ENCODE results near the gene PHLDB3.
"Not testable (repeated sequence)": the region's sequence is repeated elsewhere in the genome, so short reads cannot be mapped to it uniquely, and the experiment has no call there.

The PHLDB3 gene

DNA sequence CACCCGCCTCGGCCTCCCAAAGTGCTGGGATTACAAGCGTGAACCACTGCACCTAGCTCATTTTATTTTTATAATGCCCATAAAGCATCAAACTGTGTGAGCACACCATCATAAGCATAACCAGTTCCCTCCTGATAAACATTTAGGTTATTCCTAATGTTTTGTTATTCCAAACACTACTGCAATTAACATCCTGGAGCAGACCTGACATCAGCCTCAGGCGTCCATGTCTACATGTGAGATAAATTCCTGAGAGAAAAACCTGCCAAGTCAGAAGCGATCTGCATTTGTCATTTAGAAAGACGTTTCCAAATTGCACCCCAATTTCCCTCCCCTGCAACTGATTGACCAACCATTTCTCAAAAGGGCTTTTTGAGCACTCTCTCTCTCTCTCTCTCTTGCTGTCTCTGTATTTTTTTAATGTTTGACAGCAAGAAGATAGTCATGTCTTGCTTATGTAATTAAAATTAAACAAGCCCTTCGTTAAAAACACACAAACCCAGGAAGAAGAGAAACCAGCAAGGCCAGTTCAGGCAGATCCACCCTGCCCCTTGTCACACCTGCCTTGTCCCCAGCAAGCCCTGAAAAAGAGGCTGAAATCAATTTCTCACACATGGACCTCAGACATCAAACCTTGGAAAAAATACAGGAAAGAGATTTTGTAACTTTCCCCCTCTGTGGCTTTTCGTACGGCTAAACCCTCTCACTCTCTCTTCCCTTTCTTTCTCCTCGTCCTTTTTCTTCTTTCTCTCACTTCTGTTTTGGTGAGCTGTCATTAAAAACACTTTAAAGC is 49.0 kb downstream of the PHLDB3 start:
- Mint-ChIP-seq H3K4me1 (peaks cover 24% of the 10 kb centered on the region), H3K4me3 (no peak overlapping the region), H3K27me3 (no peaks in the 10 kb centered on the region), H3K9me3 (peaks cover 7 to 9% of the 10 kb centered on the region in 2 donors), H3K27ac (peak overlapping the region in 1 of 2 donors; percentile 19)
- ATAC-seq (no peak), DNase-seq (no peak)

- H3K4me3 Mint-ChIP-seq: no peak overlapping the region
- H3K9me3 Mint-ChIP-seq: peaks cover 7 to 9% of the 10 kb centered on the region in 2 donors
- H3K4me1 Mint-ChIP-seq: peaks cover 26% of the 10 kb centered on the region
- H3K27me3 Mint-ChIP-seq: no peaks in the 10 kb centered on the region
- H3K27ac Mint-ChIP-seq: no peak overlapping the region
- no peak for DNase-seq
- no peak for ATAC-seq
Measured at GRCh38 chr19:43454031-43454430, 50.5 kb downstream of the PHLDB3 start.

DNA sequence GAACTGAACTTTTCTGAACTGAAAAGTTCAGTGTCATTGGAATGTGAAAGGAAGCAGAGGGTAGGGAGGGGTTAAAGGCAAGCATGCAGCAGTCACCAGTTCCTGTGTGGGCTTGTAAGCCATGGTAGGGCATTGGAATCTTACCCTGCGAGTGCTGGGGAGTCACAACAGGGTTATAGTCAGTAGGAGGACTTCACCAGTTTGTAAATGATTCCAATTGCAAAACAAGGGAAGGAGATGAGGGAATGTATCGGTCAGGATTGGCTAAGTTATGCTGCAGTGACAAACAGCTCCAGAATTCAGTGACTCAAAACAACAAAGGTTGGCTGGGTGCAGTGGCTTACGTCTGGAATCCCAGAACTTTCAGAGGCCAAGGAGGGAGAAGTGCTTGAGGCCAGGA is 52.0 kb downstream of the PHLDB3 start:
- no peak overlapping the region for H3K4me3 Mint-ChIP-seq
- H3K4me1 Mint-ChIP-seq: peaks cover 26% of the 10 kb centered on the region
- H3K9me3 Mint-ChIP-seq: peaks cover 7 to 9% of the 10 kb centered on the region in 2 donors
- no peak for DNase-seq
- H3K27ac Mint-ChIP-seq: peak overlapping the region in 1 of 2 donors; percentile 37
- H3K27me3 Mint-ChIP-seq: no peaks in the 10 kb centered on the region
- ATAC-seq: no peak

DNA sequence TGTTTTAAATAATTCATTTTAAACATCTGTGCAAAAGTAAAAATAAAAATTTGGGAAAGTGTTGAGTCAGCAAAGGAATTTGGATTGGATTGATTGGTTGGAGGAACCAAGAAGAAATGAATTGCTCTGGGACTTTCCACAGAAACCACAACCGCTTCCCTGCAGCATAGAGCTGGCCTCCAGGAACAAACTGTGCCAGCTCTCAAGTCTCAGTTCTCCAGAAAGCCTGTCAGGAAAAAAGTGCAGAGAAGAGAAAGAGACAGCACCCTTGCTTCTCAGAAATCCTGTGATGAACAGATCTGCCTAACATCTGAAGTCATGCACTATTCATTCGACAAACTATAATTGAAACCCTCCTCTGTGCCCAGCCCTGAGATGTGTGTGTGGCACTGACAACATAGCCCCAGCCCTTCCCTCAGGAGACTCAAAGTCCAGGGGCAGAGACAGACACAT is 54.0 kb downstream of the PHLDB3 start:
- DNase-seq (no peak), ATAC-seq (no peak)
- Mint-ChIP-seq H3K9me3 (peaks cover 7 to 9% of the 10 kb centered on the region in 2 donors), H3K4me1 (peaks cover 30% of the 10 kb centered on the region), H3K27ac (peak overlapping the region in 1 of 2 donors; percentile 42), H3K27me3 (no peaks in the 10 kb centered on the region), H3K4me3 (no peak overlapping the region)

DNA sequence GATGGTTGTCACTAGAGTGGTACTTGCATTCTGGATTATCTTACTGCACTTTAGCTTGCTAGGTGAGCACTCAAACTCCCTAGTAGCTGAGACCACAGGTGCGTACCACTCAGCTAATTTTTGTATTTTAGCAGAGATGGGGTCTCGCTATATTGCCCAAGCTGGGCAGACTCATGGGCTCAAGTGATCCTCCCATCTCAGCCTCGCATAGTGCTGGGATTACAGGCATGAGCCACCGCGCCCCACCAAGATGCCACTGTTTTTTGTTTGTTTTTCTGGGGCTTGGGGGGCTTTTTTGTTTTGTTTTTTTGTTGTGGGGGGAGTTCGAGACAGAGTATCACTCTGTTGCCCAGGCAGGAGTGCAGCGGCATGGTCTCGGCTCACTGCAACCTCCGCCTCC is 56.9 kb downstream of the PHLDB3 start:
- no peaks in the 10 kb centered on the region for H3K27me3 Mint-ChIP-seq
- peaks cover 5 to 6% of the 10 kb centered on the region in 2 donors for H3K9me3 Mint-ChIP-seq
- no peak overlapping the region for H3K4me3 Mint-ChIP-seq
- ATAC-seq (no peak), DNase-seq (no peak)
- peaks cover 37% of the 10 kb centered on the region for H3K4me1 Mint-ChIP-seq
- H3K27ac Mint-ChIP-seq: no peak overlapping the region

DNA sequence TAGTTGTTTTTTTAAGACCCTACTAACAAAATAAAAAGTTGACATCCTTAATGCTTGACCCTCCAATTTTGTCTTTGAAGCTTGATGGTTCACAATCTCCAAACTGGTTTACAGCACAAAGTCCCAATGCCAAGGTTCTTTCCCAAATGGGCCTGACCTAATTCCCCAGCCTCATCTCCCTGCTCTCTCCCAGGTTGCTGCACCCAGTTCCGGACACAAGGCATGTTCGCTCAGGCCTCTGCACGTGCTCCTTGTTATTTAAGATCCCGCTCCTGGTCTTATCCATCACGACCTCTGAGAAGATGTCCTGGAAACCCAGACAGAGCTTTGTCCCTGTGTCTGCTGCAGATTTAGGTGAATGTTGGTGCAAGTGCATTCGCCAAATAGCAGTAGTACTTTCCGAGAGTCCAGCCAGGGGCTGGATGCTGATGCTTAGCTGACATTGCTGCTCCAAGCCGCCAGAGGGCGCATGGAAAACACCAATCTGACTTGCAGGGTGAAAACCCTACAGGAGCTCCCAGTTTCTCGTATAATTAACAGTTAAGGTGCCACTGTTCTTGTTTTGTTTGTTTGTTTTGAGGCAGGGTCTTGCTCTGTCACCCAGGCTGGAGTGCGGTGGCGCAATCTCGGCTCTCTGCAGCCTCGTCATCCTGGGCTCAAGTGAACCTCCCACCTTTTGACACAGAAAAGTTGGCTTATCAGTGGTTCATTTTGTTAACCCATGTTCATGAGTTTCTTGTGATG is 57.6 kb downstream of the PHLDB3 start:
- Mint-ChIP-seq H3K9me3 (no peaks in the 10 kb centered on the region), H3K4me3 (no peak overlapping the region)

DNA sequence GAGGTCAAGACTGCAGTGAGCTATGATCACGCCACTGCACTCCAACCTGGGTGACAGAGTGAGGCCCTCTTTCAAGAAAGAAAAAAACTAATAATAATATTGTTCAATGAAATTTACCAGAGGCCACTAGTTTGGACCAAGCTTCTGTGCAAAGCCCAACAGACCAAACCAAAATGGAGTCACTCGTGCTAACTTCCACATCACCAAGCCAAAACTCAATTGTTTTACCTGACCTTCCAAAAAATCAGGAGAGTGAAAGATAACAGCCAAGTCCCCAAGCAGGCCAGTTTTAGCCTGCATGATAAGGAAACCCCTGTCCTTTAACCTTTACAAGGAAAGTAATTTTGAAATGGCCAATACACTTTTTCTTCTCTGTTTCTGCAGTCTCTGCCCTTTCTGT is 59.1 kb downstream of the PHLDB3 start:
- ATAC-seq (no peak), DNase-seq (no peak)
- Mint-ChIP-seq H3K4me3 (no peak overlapping the region), H3K4me1 (peaks cover 21% of the 10 kb centered on the region), H3K9me3 (no peaks in the 10 kb centered on the region), H3K27ac (no peak overlapping the region), H3K27me3 (no peaks in the 10 kb centered on the region)

More for the DNA sequence above, 57.6 kb downstream of the PHLDB3 start:
- DNase-seq (peak; percentile 66 to 75), ATAC-seq (peak; percentile 80)
- Mint-ChIP-seq H3K27me3 (no peaks in the 10 kb centered on the region), H3K27ac (no peak overlapping the region), H3K4me1 (peaks cover 31% of the 10 kb centered on the region)

DNA sequence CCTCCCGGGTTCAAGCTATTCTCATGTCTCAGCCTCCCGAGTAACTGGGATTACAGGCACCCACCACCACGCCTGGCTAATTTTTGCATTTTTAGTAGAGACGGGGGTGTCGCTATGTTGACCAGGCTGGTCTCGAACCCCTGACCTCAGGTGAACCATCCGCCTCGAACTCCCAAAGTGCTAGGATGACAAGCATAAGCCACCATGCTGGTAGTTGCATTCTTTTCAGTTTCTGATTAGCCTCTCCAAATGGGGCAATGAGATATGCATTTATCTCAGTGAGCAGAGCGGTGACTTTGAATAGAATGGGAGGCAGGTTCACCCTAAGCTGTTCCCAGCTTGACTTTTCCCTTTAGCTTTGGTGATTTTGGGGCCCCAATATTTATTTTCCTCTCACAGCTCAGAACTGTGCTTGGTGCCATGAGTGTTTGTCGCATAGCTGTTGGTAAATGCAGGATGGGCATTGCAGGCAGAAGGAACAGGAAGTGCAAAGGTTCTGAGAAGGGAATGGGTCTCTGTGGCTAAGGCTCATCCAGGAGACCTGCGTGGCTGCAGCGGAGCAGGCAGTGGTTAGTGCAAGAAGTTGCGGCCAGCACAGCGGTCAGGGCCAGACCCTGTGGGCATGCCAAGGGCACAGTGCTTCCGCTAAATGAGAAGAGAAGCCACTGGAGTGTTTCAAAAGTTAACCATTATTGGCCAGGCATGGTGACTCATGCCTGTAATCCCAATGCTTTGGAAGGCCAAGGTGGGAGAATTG is 59.8 kb downstream of the PHLDB3 start:
- no peak overlapping the region for H3K4me3 Mint-ChIP-seq
- H3K27ac Mint-ChIP-seq: no peak overlapping the region
- DNase-seq: no peak
- no peak for ATAC-seq
- peaks cover 20% of the 10 kb centered on the region for H3K4me1 Mint-ChIP-seq
- no peaks in the 10 kb centered on the region for H3K27me3 Mint-ChIP-seq
- no peaks in the 10 kb centered on the region for H3K9me3 Mint-ChIP-seq

- H3K27ac Mint-ChIP-seq: not testable (repeated sequence)
Measured at GRCh38 chr19:43444091-43444490, 60.5 kb downstream of the PHLDB3 start.

DNA sequence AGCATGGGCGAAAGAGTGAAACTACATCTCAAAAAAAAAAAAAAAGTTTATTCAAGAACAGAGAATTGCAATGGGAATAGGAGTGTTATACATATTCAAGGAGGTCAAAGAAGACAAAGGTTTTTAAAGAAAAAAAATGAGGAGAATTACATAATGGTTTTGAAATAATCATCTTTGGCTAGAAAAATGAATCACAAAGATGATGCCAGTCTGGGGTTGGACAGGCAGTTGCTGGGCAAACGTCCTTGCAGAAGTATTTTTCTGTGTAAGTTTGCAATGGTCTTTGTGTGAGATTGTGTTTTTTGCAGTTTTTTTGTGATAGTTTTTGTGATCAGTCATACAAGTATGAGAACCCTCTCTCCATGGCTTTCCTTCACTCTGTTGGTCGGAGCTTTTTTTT is 62.8 kb downstream of the PHLDB3 start:
- Mint-ChIP-seq H3K9me3 (no peaks in the 10 kb centered on the region), H3K4me3 (no peak overlapping the region), H3K27ac (no peak overlapping the region), H3K27me3 (no peaks in the 10 kb centered on the region), H3K4me1 (peaks cover 34% of the 10 kb centered on the region)
- ATAC-seq: no peak
- DNase-seq: no peak

More at GRCh38 chr19:43444091-43444490, 60.5 kb downstream of the PHLDB3 start:
- DNase-seq, ATAC-seq, H3K27me3 Mint-ChIP-seq, H3K9me3 Mint-ChIP-seq, H3K4me3 Mint-ChIP-seq: not testable (repeated sequence)
- H3K4me1 Mint-ChIP-seq: peaks cover 23% of the 10 kb centered on the region

DNA sequence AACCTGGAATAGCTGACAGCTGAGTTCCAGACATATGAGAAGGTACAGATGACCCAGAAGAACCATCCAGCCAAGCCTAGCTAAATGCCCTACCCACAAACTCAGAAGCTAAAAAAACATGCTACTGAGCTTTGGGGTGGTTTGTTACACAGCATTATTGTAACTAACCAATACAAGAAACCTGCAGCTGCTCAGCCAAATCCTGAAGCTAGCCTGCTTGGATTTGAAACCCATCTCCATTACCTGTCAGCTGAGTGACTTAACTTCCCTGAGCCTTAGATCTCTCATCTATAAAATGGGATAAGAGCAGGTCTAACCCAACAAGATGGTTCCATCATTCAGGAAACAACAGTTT is 64.9 kb downstream of the PHLDB3 start:
- Mint-ChIP-seq H3K4me1 (peaks cover 33% of the 10 kb centered on the region), H3K9me3 (no peaks in the 10 kb centered on the region), H3K27me3 (no peaks in the 10 kb centered on the region), H3K27ac (no peak overlapping the region), H3K4me3 (no peak overlapping the region)
- ATAC-seq (no peak), DNase-seq (no peak)

- no peak for DNase-seq
- Mint-ChIP-seq H3K4me1 (peaks cover 33% of the 10 kb centered on the region), H3K4me3 (no peak overlapping the region), H3K27me3 (no peaks in the 10 kb centered on the region), H3K27ac (peak overlapping the region in 1 of 2 donors; percentile 65), H3K9me3 (no peaks in the 10 kb centered on the region)
- ATAC-seq: peak; percentile 71
Measured at GRCh38 chr19:43439032-43439708, 65.4 kb downstream of the PHLDB3 start.

DNA sequence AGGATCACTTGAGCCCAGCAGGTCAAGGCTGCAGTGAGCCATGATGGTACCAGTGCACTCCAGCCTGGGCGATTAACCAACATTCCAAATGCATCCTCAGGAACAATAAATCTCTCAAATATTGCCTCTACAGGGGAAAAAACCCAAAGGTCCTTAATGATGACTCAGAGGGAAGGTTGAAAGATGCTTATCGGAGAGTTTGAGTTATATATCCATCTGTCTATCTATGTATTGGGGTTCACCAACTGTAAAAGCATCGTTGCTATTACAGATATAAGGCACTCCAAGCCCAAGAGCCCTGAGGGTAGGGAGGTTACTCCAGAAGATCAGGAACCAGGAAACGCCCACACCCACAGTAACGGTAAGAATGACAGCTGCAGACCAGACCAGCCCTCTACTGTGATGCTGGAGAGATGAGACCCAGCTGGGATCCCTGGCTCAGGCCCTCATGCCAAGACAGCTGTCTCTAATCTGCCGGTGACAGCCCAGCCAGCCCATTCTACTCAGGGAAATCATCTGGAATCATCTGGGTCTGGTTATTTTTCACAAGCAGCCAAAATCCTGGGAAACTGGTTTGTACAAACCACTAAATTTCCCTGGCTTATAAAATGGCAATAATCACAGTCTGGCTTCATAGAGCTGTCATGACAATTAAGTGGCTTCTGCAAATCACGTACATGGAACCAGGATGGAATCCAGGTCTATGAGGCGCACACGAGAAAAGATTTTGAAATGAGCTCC is 66.1 kb downstream of the PHLDB3 start:
- Mint-ChIP-seq H3K27me3 (no peaks in the 10 kb centered on the region), H3K9me3 (no peaks in the 10 kb centered on the region), H3K4me3 (peak overlapping the region in 1 of 2 donors; percentile 18), H3K4me1 (peaks cover 29% of the 10 kb centered on the region), H3K27ac (peak overlapping the region in 1 of 2 donors; percentile 65)
- DNase-seq: no peak
- ATAC-seq: no peak

GRCh38 chr19:43437712-43438111 is 66.8 kb downstream of the PHLDB3 start:
- Mint-ChIP-seq H3K9me3 (no peaks in the 10 kb centered on the region), H3K27ac (no peak overlapping the region), H3K4me1 (peaks cover 29% of the 10 kb centered on the region), H3K4me3 (no peak overlapping the region), H3K27me3 (no peaks in the 10 kb centered on the region)
- ATAC-seq (no peak), DNase-seq (no peak)
